Lung (tissue), 12 donors: ENCODE data around the gene C17orf100. TPM values are rescaled to one million over a fixed set of nuclear protein-coding genes. Genes with fewer than 3 reads are reported as not detected.

Experiments
- ATAC-seq: fragments of 200-7000 bp; cut with Tn5 transposase; one replicate; pipeline ENCODE4 v1.9.1; 2020; ENCODE audit warnings: moderate number of reproducible peaks; ENCODE audit not compliant: insufficient read depth, low FRiP score
- DNase-seq, 3 donors: peaks; one replicate each; pipeline ENCODE4 v3.0.0-alpha.2; 2013 to 2017
- H3K27ac ChIP-seq, 2 donors: one replicate each; pipeline ENCODE4 v1.5.1; 2013; ENCODE audit warnings: mild to moderate bottlenecking in 2 of 2, moderate library complexity in 2 of 2, control low read depth in 1 of 2, inconsistent platforms in 1 of 2, low read depth in 1 of 2, low read length in 1 of 2
- H3K27me3 ChIP-seq, 3 donors: one replicate each; pipeline ENCODE4 v1.5.1; 2013; ENCODE audit warnings: low read length in 2 of 3; ENCODE audit not compliant: control insufficient read depth in 3 of 3, insufficient read depth in 3 of 3
- H3K36me3 ChIP-seq, 4 donors: one replicate each; pipeline ENCODE4 v1.5.1; 2013; ENCODE audit warnings: low read length in 4 of 4, mild to moderate bottlenecking in 1 of 4, moderate library complexity in 1 of 4; ENCODE audit not compliant: control insufficient read depth in 4 of 4, insufficient read depth in 4 of 4
- H3K4me1 ChIP-seq, 5 donors: one replicate each; pipeline ENCODE4 v1.5.1; 2013; ENCODE audit warnings: low read length in 5 of 5, mild to moderate bottlenecking in 2 of 5, moderate library complexity in 1 of 5; ENCODE audit not compliant: control insufficient read depth in 5 of 5, insufficient read depth in 5 of 5
- H3K4me3 ChIP-seq: one replicate; pipeline ENCODE4 v1.5.1; 2013; ENCODE audit warnings: mild to moderate bottlenecking, control low read depth, moderate library complexity
- H3K9ac ChIP-seq, 2 donors: one replicate each; pipeline ENCODE4 v1.5.1; 2013; ENCODE audit warnings: low read length in 2 of 2, control low read depth in 1 of 2; ENCODE audit not compliant: insufficient read depth in 1 of 2
- H3K9me3 ChIP-seq, 4 donors: one replicate each; pipeline ENCODE4 v1.5.1; 2013; ENCODE audit warnings: low read length in 3 of 4, mild to moderate bottlenecking in 1 of 4, moderate library complexity in 1 of 4; ENCODE audit not compliant: control insufficient read depth in 4 of 4, insufficient read depth in 3 of 4
- WGBS, 2 donors: extraction: QIAGEN DNeasy Blood & Tissue Kit; methylation state at CpG; one replicate each; pipeline ENCODE4 v1.1.7; 2013; 5-methylcytosine and 5-hydroxymethylcytosine counted together
- polyA plus RNA-seq, 2 donors: library from polyadenylated mRNA; stranded (reverse); fragments of 200-250 nt; gene quantifications; one replicate each; pipeline ENCODE4 v1.2.1, GENCODE V29; 2013
- total RNA-seq, 2 donors: library from RNA; depleted of rRNA in 1 of 2; stranded (reverse); fragments of >200 nt in 1 of 2; gene quantifications; one replicate each; pipeline ENCODE4 v1.2.1, GENCODE V29; 2014 to 2021
- TF ChIP-seq, protein P1 (sequence below): IDR thresholded peaks from 2 replicates; pipeline ENCODE4 v1.5.1; 2012; ENCODE audit warnings: mild to moderate bottlenecking; ENCODE audit errors: control extremely low read depth, extremely low read depth
- donor health status: control.
- donor health status: control.
- donor health status: Bipolar disorder and iron deficiency.
- donor health status: healthy.
- donor health status: DM: yes; HTN: yes; CAD: no.

Gene C17orf100
- total and polyA plus RNA-seq, 4 donors: 1.5 to 3.6 (median 2.0) TPM

GRCh38 chr17:6639014-6639585 is 12.5 kb upstream of the C17orf100 start:
- TF ChIP-seq, protein P1, sequence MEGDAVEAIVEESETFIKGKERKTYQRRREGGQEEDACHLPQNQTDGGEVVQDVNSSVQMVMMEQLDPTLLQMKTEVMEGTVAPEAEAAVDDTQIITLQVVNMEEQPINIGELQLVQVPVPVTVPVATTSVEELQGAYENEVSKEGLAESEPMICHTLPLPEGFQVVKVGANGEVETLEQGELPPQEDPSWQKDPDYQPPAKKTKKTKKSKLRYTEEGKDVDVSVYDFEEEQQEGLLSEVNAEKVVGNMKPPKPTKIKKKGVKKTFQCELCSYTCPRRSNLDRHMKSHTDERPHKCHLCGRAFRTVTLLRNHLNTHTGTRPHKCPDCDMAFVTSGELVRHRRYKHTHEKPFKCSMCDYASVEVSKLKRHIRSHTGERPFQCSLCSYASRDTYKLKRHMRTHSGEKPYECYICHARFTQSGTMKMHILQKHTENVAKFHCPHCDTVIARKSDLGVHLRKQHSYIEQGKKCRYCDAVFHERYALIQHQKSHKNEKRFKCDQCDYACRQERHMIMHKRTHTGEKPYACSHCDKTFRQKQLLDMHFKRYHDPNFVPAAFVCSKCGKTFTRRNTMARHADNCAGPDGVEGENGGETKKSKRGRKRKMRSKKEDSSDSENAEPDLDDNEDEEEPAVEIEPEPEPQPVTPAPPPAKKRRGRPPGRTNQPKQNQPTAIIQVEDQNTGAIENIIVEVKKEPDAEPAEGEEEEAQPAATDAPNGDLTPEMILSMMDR: no peak
- Histone ChIP-seq H3K4me1 (peaks cover 5 to 17% (median 13%) of the 10 kb centered on the region in 5 donors), H3K4me3 (no peak overlapping the region)

DNA sequence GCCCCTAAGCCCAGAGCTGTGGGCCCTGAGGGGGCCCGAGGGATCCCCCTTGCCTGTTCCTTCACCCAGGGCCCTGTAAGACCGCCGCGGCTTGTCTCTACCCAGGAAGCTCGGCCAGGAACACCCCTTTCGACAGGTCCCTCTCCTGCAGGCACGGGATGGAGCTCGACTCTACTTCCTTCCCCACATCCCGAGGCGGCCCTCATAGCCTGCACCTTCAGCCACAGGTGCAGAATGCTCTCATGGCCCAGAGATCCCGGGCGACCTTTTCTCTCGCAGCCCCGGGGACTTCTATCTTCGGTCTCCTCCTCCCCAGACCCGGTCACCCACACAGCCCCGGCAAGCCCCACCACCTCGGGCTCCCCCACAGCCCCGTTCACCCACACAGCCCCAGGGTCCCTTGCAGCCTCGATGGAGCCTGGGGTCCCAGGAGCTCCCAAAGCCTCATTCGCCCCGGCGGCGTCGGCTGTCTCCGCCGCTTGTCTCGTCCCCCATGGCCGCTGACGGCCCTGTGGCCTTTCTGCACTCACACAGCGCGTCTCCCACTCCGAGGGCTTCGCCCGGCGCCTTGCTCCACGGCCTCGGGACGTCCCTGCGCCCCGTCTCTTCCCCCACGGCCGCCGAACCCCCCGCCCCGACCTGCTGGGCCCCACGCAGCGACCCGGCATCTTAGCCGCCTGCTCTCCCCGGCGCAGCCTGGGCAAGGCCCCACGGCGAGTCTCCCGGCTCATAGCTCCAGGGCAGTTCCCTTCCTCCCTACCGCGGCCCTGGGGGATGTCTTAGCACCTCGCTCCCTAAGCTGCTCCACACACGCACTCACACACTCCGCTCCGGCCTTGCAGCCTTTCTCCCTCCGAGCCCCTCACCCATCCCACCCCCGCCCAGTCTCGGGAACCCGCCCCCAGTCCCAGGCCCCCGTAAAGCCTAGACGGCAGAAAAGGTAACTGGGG is 11.7 kb upstream of the C17orf100 start:
- Histone ChIP-seq H3K4me3 (peak overlapping the region; percentile 83), H3K9me3 (no peaks in the 10 kb centered on the region), H3K36me3 (peaks cover 0 to 11% (median 8%) of the 10 kb centered on the region in 4 donors), H3K27ac (peak overlapping the region; percentile 90 to 91), H3K27me3 (no peaks in the 10 kb centered on the region), H3K4me1 (peaks cover 5 to 17% (median 13%) of the 10 kb centered on the region in 5 donors), H3K9ac (peak overlapping the region; percentile 53 to 78)
- WGBS, 2 donors: 0 to 1% methylated on average over 64 to 67 of the region's 67 CpGs
- peak; percentile 5 for ATAC-seq
- DNase-seq: peak in 1 of 3 donors; percentile 18
- TF ChIP-seq, protein P1: no peak

More at GRCh38 chr17:6639014-6639585, 12.5 kb upstream of the C17orf100 start:
- no peaks in the 10 kb centered on the region for H3K27me3 ChIP-seq
- DNase-seq (no peak), ATAC-seq (no peak)
- H3K9me3 ChIP-seq: no peaks in the 10 kb centered on the region
- H3K27ac ChIP-seq: no peak overlapping the region
- WGBS, 2 donors: 48 to 59% methylated on average over 15 of the region's 15 CpGs
- peaks cover 0 to 12% (median 8%) of the 10 kb centered on the region in 4 donors for H3K36me3 ChIP-seq
- H3K9ac ChIP-seq: peak overlapping the region; percentile 53 to 78

- peak within 1 kb of the TSS; percentile 86 for H3K4me3 ChIP-seq
- H3K4me1 ChIP-seq: peaks cover 5 to 17% (median 13%) of the 10 kb centered on the region in 5 donors
- peaks cover 0 to 10% (median 8%) of the 10 kb centered on the region in 4 donors for H3K36me3 ChIP-seq
- H3K9ac ChIP-seq: peak within 1 kb of the TSS; percentile 54 to 78
- H3K27me3 ChIP-seq: no peaks in the 10 kb centered on the region
- WGBS, 2 donors: 0 to 1% methylated on average over 51 to 52 of the region's 52 CpGs
- ATAC-seq (peak; percentile 96), DNase-seq (peak; percentile 92 to 95 (median 93))
- no peaks in the 10 kb centered on the region for H3K9me3 ChIP-seq
- TF ChIP-seq, protein P1: no peak
- H3K27ac ChIP-seq: peak within 1 kb of the TSS; percentile 90 to 91
Measured at GRCh38 chr17:6640536-6641246, 10.9 kb upstream of the C17orf100 start, which contains the start of the genes KIAA0753 and TXNDC17. Gene KIAA0753 (minus strand): TSS chr17:6640711. CDS start chr17:6635103, 5,608 bp downstream. Gene TXNDC17 (plus strand): TSS chr17:6641060. CDS start chr17:6641083, 23 bp downstream.
